SK-N-SH treated with all-trans-retinoic acid at 6 μM for 48 hours (cell line): Measurements from ENCODE around the gene CDA.
A peak's percentile ranks its signal among the peaks of the same experiment; 100 is the strongest.

Source experiments
- ATAC-seq: fragments of 200-7000 bp; cut with Tn5 transposase; 3 replicates; pipeline ENCODE4 v1.9.1; 2020; ENCODE audit warnings: mild to moderate bottlenecking, moderate library complexity
- BACH2 ChIP-seq: fragments of 250-450 bp; sonication (Bioruptor Pico); IDR thresholded peaks from 2 replicates; pipeline ENCODE4 v1.9.0; 2021; ENCODE audit warnings: mild to moderate bottlenecking, borderline replicate concordance
- CREB5 ChIP-seq: fragments of 250-450 bp; sonication (Bioruptor Pico); IDR thresholded peaks from 2 replicates; pipeline ENCODE4 v1.5.1; 2020; ENCODE audit warnings: low read depth, mild to moderate bottlenecking, moderate library complexity
- CSDC2 ChIP-seq: fragments of 250-450 bp; sonication (Bioruptor Pico); IDR thresholded peaks from 2 replicates; pipeline ENCODE4 v1.5.0; 2020; ENCODE audit warnings: mild to moderate bottlenecking, moderate library complexity
- CSRNP3 ChIP-seq: fragments of 250-450 bp; sonication (Bioruptor Pico); IDR thresholded peaks from 2 replicates; pipeline ENCODE4 v1.5.1; 2021; ENCODE audit warnings: mild to moderate bottlenecking, moderate library complexity
- ESRRG ChIP-seq: fragments of 250-450 bp; sonication (Bioruptor Pico); IDR thresholded peaks from 2 replicates; pipeline ENCODE4 v1.6.1; 2021; ENCODE audit warnings: mild to moderate bottlenecking
- GLIS3 ChIP-seq: fragments of 250-450 bp; sonication (Bioruptor Pico); IDR thresholded peaks from 2 replicates; pipeline ENCODE4 v1.5.0; 2020; ENCODE audit warnings: mild to moderate bottlenecking, moderate library complexity
- OSR1 ChIP-seq: fragments of 250-450 bp; sonication (Bioruptor Pico); IDR thresholded peaks from 2 replicates; pipeline ENCODE4 v1.8.0; 2022; ENCODE audit warnings: moderate library complexity, mild to moderate bottlenecking, inconsistent platforms
- PATZ1 ChIP-seq: fragments of 250-450 bp; sonication (Bioruptor Pico); IDR thresholded peaks from 2 replicates; pipeline ENCODE4 v1.8.0; 2020; ENCODE audit warnings: mild to moderate bottlenecking, moderate library complexity, borderline replicate concordance
- POU6F1 ChIP-seq: fragments of 250-450 bp; sonication (Bioruptor Pico); IDR thresholded peaks from 2 replicates; pipeline ENCODE4 v1.8.0; 2021; ENCODE audit warnings: low read depth, mild to moderate bottlenecking, moderate library complexity, borderline replicate concordance
- PPARA ChIP-seq: fragments of 250-450 bp; sonication (Bioruptor Pico); IDR thresholded peaks from 2 replicates; pipeline ENCODE4 v1.5.0; 2020; ENCODE audit warnings: mild to moderate bottlenecking, borderline replicate concordance
- RARB ChIP-seq: fragments of 250-450 bp; sonication (Bioruptor Pico); IDR thresholded peaks from 2 replicates; pipeline ENCODE4 v1.8.0; 2021; ENCODE audit warnings: mild to moderate bottlenecking, moderate library complexity
- SNAI2 ChIP-seq: fragments of 250-450 bp; sonication (Bioruptor Pico); IDR thresholded peaks from 2 replicates; pipeline ENCODE4 v1.5.0; 2020; ENCODE audit warnings: mild to moderate bottlenecking, moderate library complexity
- TOX ChIP-seq: fragments of 250-450 bp; sonication (Bioruptor Pico); IDR thresholded peaks from 2 replicates; pipeline ENCODE4 v1.8.0; 2021; ENCODE audit warnings: mild to moderate bottlenecking, moderate library complexity, borderline replicate concordance
- TSHZ2 ChIP-seq: fragments of 250-450 bp; sonication (Bioruptor Pico); IDR thresholded peaks from 2 replicates; pipeline ENCODE4 v1.5.0; 2020; ENCODE audit warnings: mild to moderate bottlenecking, moderate library complexity
- ZC3H10 ChIP-seq: fragments of 250-450 bp; sonication (Bioruptor Pico); IDR thresholded peaks from 2 replicates; pipeline ENCODE4 v1.5.1; 2021; ENCODE audit warnings: mild to moderate bottlenecking, moderate library complexity
- ZFP3 ChIP-seq: fragments of 250-450 bp; sonication (Bioruptor Pico); IDR thresholded peaks from 2 replicates; pipeline ENCODE4 v1.5.0; 2020; ENCODE audit warnings: mild to moderate bottlenecking, moderate library complexity
- ZNF565 ChIP-seq: fragments of 450-650 bp; formaldehyde crosslinking; conservative IDR thresholded peaks from 2 replicates; pipeline ENCODE4 v1.5.0; 2020; ENCODE audit warnings: low read depth, mild to moderate bottlenecking, moderate library complexity
- ZNF70 ChIP-seq: fragments of 450-650 bp; formaldehyde crosslinking; IDR thresholded peaks from 2 replicates; pipeline ENCODE4 v1.5.0; 2020; ENCODE audit warnings: mild to moderate bottlenecking, moderate library complexity
- ZNF8 ChIP-seq: fragments of 450-650 bp; formaldehyde crosslinking; IDR thresholded peaks from 2 replicates; pipeline ENCODE4 v1.5.0; 2020; ENCODE audit warnings: mild to moderate bottlenecking, moderate library complexity

CDA gene

GRCh38 chr1:20660847-20661206 is 71.9 kb downstream of the CDA start:
- ATAC-seq = no peak; the same call in 2 of the 3 replicates
- TF ChIP-seq ZC3H10 (CRISPR knock-in tag) = no peak
- no peak for TF ChIP-seq ZNF8 (CRISPR knock-in tag)
- TF ChIP-seq TOX (CRISPR knock-in tag) = no peak
- TF ChIP-seq PPARA (CRISPR knock-in tag) = no peak
- TF ChIP-seq SNAI2 = no peak
- no peak for TF ChIP-seq POU6F1
- no peak for TF ChIP-seq ESRRG (CRISPR knock-in tag)
- TF ChIP-seq ZFP3 (CRISPR knock-in tag) = no peak
- no peak for TF ChIP-seq CSRNP3 (CRISPR knock-in tag)
- no peak for TF ChIP-seq OSR1 (CRISPR knock-in tag)
- no peak for TF ChIP-seq GLIS3 (CRISPR knock-in tag)
- no peak for TF ChIP-seq TSHZ2 (CRISPR knock-in tag)
- TF ChIP-seq CREB5 (CRISPR knock-in tag) = no peak
- TF ChIP-seq BACH2 (CRISPR knock-in tag) = no peak

GRCh38 chr1:20661207-20662109 is 72.6 kb downstream of the CDA start, which contains the start of gene DDOST:
Gene DDOST (minus strand): TSS chr1:20661369. CDS start chr1:20661350, 19 bp downstream.
- TF ChIP-seq RARB (CRISPR knock-in tag) = no peak
- TF ChIP-seq TOX (CRISPR knock-in tag) = no peak
- 0 out of 2 replicates have a peak, but pooled peaks have one; percentile 40 for TF ChIP-seq CREB5 (CRISPR knock-in tag)
- TF ChIP-seq ZC3H10 (CRISPR knock-in tag) = no peak
- TF ChIP-seq CSDC2 (CRISPR knock-in tag) = 0 out of 2 replicates have a peak, but pooled peaks have one; percentile 60
- no peak for TF ChIP-seq ZNF565 (CRISPR knock-in tag)
- peak; percentile 20; the same call in 1 of the 2 replicates for TF ChIP-seq CSRNP3 (CRISPR knock-in tag)
- TF ChIP-seq TSHZ2 (CRISPR knock-in tag) = 0 out of 2 replicates have a peak, but pooled peaks have one; percentile 39
- peak; percentile 22; the same call in 1 of the 2 replicates for TF ChIP-seq ZNF70 (CRISPR knock-in tag)
- no peak for TF ChIP-seq PATZ1 (CRISPR knock-in tag)
- no peak for TF ChIP-seq BACH2 (CRISPR knock-in tag)
- TF ChIP-seq GLIS3 (CRISPR knock-in tag) = no peak
- TF ChIP-seq SNAI2 = no peak
- ATAC-seq = peak; percentile 98
